ENCODE results near the gene VWA3A. TPM values are rescaled to one million over a fixed set of nuclear protein-coding genes. Genes with fewer than 3 reads are reported as not detected.

The VWA3A gene
- total and polyA plus RNA-seq, 2 experiments from 2014 or later: not detected

- H3K27ac ChIP-seq: peak overlapping the region; percentile 88
- peak overlapping the region; percentile 95 for H2AFZ ChIP-seq
- H3K4me2 ChIP-seq (ENCODE audit: unreplicated experiment): peak overlapping the region; percentile 86
- TF ChIP-seq EZH2 (IDR thresholded peaks at IDR 0.05; ENCODE audit: insufficient read depth, poor library complexity, severe bottlenecking): no peak
- no peak for TF ChIP-seq EZH2phosphoT487 (IDR thresholded peaks at IDR 0.05; ENCODE audit: insufficient read depth, low read depth)
- no peak for DNase-seq
- no peaks in the 10 kb centered on the region for H3K27me3 ChIP-seq (replicated peaks; ENCODE audit: insufficient read depth)
- peak overlapping the region; percentile 94 for H3K9ac ChIP-seq
- H3K9me2 ChIP-seq (ENCODE audit: insufficient read depth): no peaks in the 10 kb centered on the region
- H3F3A ChIP-seq (ENCODE audit: insufficient read depth): peaks cover 12% of the 10 kb centered on the region
- H3K4me1 ChIP-seq (ENCODE audit: insufficient read depth): peaks cover 16% of the 10 kb centered on the region
- H3K36me3 ChIP-seq (ENCODE audit: low read depth): no peaks in the 10 kb centered on the region
- in situ Hi-C loops (cut with MboI): no loop called here
- H3K79me2 ChIP-seq (ENCODE audit: insufficient read depth): peaks cover 41% of the 10 kb centered on the region
- WGBS, 2 experiments (ENCODE audit: low coverage in 1 of 2, low lambda C conversion rate in 2 of 2, missing lambda C conversion rate in 2 of 2): 4 to 5% methylated on average over 11 of the region's 11 CpGs
- H3K4me3 ChIP-seq: peak overlapping the region; percentile 80
- H3K9me3 ChIP-seq (ENCODE audit: low read depth): no peaks in the 10 kb centered on the region
- H4K20me1 ChIP-seq (ENCODE audit: insufficient read depth): no peaks in the 10 kb centered on the region
Measured at GRCh38 chr16:22205577-22206012, 113.3 kb downstream of the VWA3A start.

GRCh38 chr16:22206013-22206841 lies 113.9 kb downstream of the VWA3A start, which contains the start of gene EEF2K:
TSS of gene EEF2K (plus strand) at chr16:22206278. CDS start at chr16:22225730, 19,452 bp downstream.
- peaks cover 48% of the 10 kb centered on the region for H3K79me2 ChIP-seq (ENCODE audit: insufficient read depth)

More at GRCh38 chr16:22206013-22206841, 113.9 kb downstream of the VWA3A start, which contains the start of gene EEF2K:
- Histone ChIP-seq H3K9me2 (ENCODE audit: insufficient read depth) (no peaks in the 10 kb centered on the region), H3K4me1 (ENCODE audit: insufficient read depth) (peaks cover 16% of the 10 kb centered on the region), H3K4me2 (ENCODE audit: unreplicated experiment) (peak within 1 kb of the TSS; percentile 86), H2AFZ (peak within 1 kb of the TSS; percentile 95), H4K20me1 (ENCODE audit: insufficient read depth) (0 out of 2 replicates have a peak, but pooled peaks cover 1% of the 10 kb centered on the region), H3K9me3 (ENCODE audit: low read depth) (no peaks in the 10 kb centered on the region), H3K9ac (peak within 1 kb of the TSS; percentile 94), H3K27ac (peak within 1 kb of the TSS; percentile 88), H3F3A (ENCODE audit: insufficient read depth) (peaks cover 12% of the 10 kb centered on the region), H3K4me3 (peak within 1 kb of the TSS; percentile 80), H3K36me3 (ENCODE audit: low read depth) (no peaks in the 10 kb centered on the region), H3K27me3 (replicated peaks; ENCODE audit: insufficient read depth) (no peaks in the 10 kb centered on the region)
- WGBS, 2 experiments (ENCODE audit: low coverage in 1 of 2, low lambda C conversion rate in 2 of 2, missing lambda C conversion rate in 2 of 2): 1% methylated on average over 46 to 60 of the region's 74 CpGs
- in situ Hi-C loops (cut with MboI): no loop called here
- TF ChIP-seq EZH2phosphoT487 (IDR thresholded peaks at IDR 0.05; ENCODE audit: insufficient read depth, low read depth) (no peak), EZH2 (IDR thresholded peaks at IDR 0.05; ENCODE audit: insufficient read depth, poor library complexity, severe bottlenecking) (no peak)
- DNase-seq: peak; percentile 98

Other genes starting within 250 kb of the VWA3A start
- gene NPIPB4, start 234.8 kb upstream of the VWA3A start, total RNA-seq (2014; rRNA removed; shearing (Covaris generic)): 2.8 and 14.6 TPM in 2 replicates
- gene NPIPB4, start 234.8 kb upstream of the VWA3A start, polyA plus RNA-seq (2016; fragmentation: Nextera tagmentation; extraction: Ambion mirVana): 11.5 and 23.9 TPM in 2 replicates
- gene UQCRC2, start 139.2 kb upstream of the VWA3A start, total RNA-seq (2014; rRNA removed; shearing (Covaris generic)): 116 and 129 TPM in 2 replicates
- gene UQCRC2, start 139.2 kb upstream of the VWA3A start, polyA plus RNA-seq (2016; fragmentation: Nextera tagmentation; extraction: Ambion mirVana): 107 and 116 TPM in 2 replicates
- gene PDZD9, start 91.4 kb upstream of the VWA3A start, total RNA-seq (2014; rRNA removed; shearing (Covaris generic)): not detected in 2 replicates
- gene PDZD9, start 91.4 kb upstream of the VWA3A start, polyA plus RNA-seq (2016; fragmentation: Nextera tagmentation; extraction: Ambion mirVana): not detected in 2 replicates
- gene MOSMO, start 84.4 kb upstream of the VWA3A start, total RNA-seq (2014; rRNA removed; shearing (Covaris generic)): 11.7 and 17.1 TPM in 2 replicates
- gene MOSMO, start 84.4 kb upstream of the VWA3A start, polyA plus RNA-seq (2016; fragmentation: Nextera tagmentation; extraction: Ambion mirVana): 2.3 and 2.7 TPM in 2 replicates
- gene SDR42E2, start 70.0 kb downstream of the VWA3A start, total RNA-seq (2014; rRNA removed; shearing (Covaris generic)): not detected in 2 replicates
- not detected in 2 replicates for gene SDR42E2, start 70.0 kb downstream of the VWA3A start, polyA plus RNA-seq (2016; fragmentation: Nextera tagmentation; extraction: Ambion mirVana)
- gene EEF2K, start 113.7 kb downstream of the VWA3A start, total RNA-seq (2014; rRNA removed; shearing (Covaris generic)): 16.3 and 16.6 TPM in 2 replicates
- gene EEF2K, start 113.7 kb downstream of the VWA3A start, polyA plus RNA-seq (2016; fragmentation: Nextera tagmentation; extraction: Ambion mirVana): 6.9 and 8.7 TPM in 2 replicates
- 20.8 and 27.1 TPM in 2 replicates for gene POLR3E, start 204.9 kb downstream of the VWA3A start, total RNA-seq (2014; rRNA removed; shearing (Covaris generic))
- gene POLR3E, start 204.9 kb downstream of the VWA3A start, polyA plus RNA-seq (2016; fragmentation: Nextera tagmentation; extraction: Ambion mirVana): 12.4 and 14.0 TPM in 2 replicates